ENCODE data around the gene YBX2.

YBX2 gene

DNA sequence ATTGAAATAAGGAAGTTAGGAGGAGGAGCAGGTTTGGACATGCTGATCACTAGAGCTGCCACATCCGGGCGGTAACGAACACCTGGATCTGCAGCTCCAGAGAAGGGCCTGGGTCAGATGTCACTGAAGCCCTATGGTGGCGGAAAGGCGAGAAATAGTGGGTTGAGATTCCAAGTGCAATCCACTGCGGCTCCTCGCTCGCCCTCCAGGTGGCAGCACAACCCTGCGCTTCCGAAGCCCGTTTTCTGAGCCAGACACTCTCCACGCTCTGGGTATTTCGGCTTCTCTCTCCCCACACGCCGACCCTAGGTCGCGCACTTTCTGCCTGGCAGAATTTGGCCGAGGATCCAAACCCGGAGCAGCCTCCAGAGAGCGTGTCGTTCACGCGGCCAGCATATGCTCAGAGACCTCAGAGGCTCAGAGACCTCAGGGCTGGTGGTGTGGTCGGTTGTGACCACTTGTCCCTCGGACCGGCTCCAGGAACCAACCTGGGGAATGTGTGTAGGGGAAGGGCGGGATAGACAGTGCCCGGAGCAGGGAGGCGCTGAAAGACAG lies 13.8 kb downstream of the YBX2 start:
- no peak overlapping the region for H3K27ac Mint-ChIP-seq
- peaks cover 26% of the 10 kb centered on the region for H3K4me1 Mint-ChIP-seq
- H3K4me3 Mint-ChIP-seq = peak overlapping the region; percentile 76
- peak; percentile 71 for ATAC-seq
- H3K9me3 Mint-ChIP-seq = no peaks in the 10 kb centered on the region
- peak in 1 of 2 donors; percentile 92 for DNase-seq (ENCODE audit: low spot score in 2 of 2)
- H3K36me3 Mint-ChIP-seq = no peaks in the 10 kb centered on the region

DNA sequence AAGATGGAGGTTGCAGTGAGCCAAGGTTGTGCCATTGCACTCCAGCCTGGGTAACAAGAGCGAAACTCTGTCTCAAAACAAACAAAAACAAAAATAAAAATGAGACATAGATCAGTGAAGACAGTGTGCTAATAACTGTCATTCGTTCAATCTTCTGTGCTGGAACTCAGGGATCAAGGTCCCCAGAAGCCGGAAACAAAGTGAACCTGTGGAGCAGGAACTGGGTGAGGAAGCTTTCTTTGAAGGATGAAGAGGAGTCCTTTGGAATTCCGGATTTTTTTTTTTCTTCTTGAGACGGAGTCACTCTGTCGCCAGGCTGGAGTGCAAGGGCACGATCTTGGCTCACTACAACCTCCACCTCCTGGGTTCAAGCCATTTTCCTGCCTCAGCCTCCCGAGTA lies 15.0 kb downstream of the YBX2 start:
- Mint-ChIP-seq H3K4me3 (peak overlapping the region; percentile 76), H3K4me1 (peaks cover 26% of the 10 kb centered on the region), H3K27ac (no peak overlapping the region), H3K9me3 (no peaks in the 10 kb centered on the region), H3K36me3 (no peaks in the 10 kb centered on the region)
- no peak for ATAC-seq
- DNase-seq (ENCODE audit: low spot score in 2 of 2) = no peak

DNA sequence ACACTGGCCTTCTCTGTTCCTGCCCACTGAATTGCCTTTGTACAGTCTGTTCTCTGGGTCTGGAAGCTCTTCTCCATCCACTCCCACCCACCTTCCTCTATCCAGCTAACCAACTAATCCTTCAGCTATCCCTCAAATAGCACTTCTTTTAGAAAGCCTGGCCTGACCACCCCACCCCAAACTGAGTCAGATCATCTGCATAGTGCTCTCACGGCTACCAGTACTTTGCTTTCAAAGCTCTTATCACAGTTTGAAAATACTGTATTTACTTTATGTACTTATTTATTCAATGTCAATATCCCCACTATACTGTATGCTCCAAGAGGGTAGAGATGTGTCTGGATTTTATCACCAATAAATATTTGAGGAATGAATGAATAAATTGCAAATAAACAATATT lies 27.7 kb downstream of the YBX2 start:
- DNase-seq (ENCODE audit: low spot score in 2 of 2) (no peak), ATAC-seq (no peak)
- H3K36me3 Mint-ChIP-seq = peaks cover 14% of the 10 kb centered on the region
- no peak overlapping the region for H3K27ac Mint-ChIP-seq
- peaks cover 23% of the 10 kb centered on the region for H3K4me1 Mint-ChIP-seq
- H3K4me3 Mint-ChIP-seq = no peak overlapping the region
- no peaks in the 10 kb centered on the region for H3K9me3 Mint-ChIP-seq

GRCh38 chr17:7263801-7264078 lies 30.7 kb downstream of the YBX2 start:
- DNase-seq (ENCODE audit: low spot score in 2 of 2) (no peak), ATAC-seq (no peak)
- peak overlapping the region; percentile 85 for H3K27ac Mint-ChIP-seq
- peaks cover 26% of the 10 kb centered on the region for H3K4me1 Mint-ChIP-seq
- H3K36me3 Mint-ChIP-seq = peaks cover 31% of the 10 kb centered on the region
- no peaks in the 10 kb centered on the region for H3K9me3 Mint-ChIP-seq
- peak overlapping the region; percentile 75 for H3K4me3 Mint-ChIP-seq

DNA sequence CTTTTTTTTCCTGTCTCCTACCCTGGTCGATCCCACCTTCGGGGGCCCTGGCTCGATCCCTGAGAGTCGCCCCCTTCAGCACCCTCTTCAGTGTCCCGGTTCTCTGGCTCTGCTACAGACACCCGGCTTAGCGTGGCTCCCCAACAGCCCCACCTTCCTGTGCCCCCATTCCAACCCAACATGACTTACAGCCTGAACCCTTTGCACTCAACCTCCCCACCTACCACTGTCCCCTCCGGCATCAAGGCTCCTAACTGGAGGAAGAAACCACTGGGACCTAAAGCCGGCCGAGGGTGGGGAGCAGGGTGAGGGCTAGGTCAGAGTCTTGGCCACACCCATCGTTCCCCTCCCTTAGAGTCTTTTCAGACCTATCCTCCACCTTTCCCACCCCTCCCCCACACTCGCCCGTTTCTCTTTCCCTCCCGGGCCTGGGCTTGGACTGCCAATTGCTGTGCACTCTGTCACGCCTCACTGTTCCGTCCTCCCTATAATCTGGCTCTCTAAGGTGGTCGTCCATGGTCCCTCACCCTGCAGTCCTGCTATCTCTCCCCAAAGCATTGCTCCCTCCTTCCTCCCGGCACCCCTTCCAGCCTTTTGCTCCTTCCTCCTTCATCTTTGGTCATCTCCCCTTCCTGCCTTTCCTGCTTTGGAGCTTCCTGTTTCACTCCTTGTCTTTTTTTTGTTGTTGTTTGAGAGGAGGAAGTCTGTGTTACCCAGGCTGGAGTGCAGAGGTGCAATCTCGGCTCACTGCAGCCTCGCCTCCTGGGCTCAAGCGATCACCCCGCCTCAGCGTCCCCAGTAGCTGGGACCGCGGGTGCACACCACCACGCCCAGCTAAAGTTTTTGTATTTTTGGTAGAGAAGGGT lies 31.3 kb downstream of the YBX2 start:
- peak overlapping the region; percentile 85 for H3K27ac Mint-ChIP-seq
- H3K36me3 Mint-ChIP-seq = peaks cover 37% of the 10 kb centered on the region
- peak overlapping the region; percentile 75 for H3K4me3 Mint-ChIP-seq
- DNase-seq (ENCODE audit: low spot score in 2 of 2) (no peak), ATAC-seq (peak; percentile 22)
- peaks cover 26% of the 10 kb centered on the region for H3K4me1 Mint-ChIP-seq
- H3K9me3 Mint-ChIP-seq = no peaks in the 10 kb centered on the region

DNA sequence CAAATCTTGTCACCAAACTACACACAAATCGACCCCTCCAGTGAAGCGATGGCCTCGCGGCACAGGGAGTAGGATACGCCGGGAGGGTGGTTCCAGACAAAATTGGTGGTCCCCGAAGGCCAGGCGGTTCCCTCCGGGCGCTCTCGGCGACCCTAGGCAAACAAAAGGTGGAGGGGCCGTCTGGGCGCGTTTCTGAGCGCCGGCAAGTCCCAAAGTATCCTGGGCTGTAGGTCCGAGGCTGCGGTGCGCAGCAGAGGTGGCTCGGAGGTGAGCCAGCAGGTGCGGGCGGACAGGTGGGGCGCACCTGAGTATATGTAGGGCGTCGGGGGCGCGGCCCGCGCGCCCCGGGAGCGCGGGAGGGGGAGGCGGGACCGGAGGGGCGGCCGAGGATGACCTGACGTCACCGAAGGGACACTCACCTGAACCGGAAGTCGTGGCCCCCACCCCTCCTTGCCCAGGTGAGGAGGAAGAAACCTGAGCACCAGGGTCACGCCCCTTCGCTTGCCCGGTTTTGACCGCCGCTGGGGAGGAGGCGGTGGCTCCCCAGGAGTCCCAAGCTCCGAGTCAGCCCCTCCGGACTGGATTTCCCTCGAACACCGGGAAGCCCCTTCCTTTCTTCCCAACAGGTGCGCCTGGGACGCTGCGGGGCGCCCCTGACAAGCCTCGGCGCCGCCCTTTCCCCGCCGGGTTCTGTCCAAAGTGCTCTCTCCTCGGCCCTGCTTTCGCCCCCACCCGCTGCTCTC lies 32.1 kb downstream of the YBX2 start, which contains the start of gene CLDN7:
Gene CLDN7, minus strand, starts transcription at position 287 of the 743 bp plus-strand sequence. CDS start 435 bp downstream, outside the sequence.
- Mint-ChIP-seq H3K4me3 (peak within 1 kb of the TSS; percentile 75), H3K27ac (peak within 1 kb of the TSS; percentile 85), H3K4me1 (peaks cover 26% of the 10 kb centered on the region), H3K36me3 (peaks cover 45% of the 10 kb centered on the region), H3K9me3 (no peaks in the 10 kb centered on the region)
- ATAC-seq = no peak
- DNase-seq (ENCODE audit: low spot score in 2 of 2) = no peak

GRCh38 chr17:7261379-7262191 lies 32.9 kb downstream of the YBX2 start:
- DNase-seq (ENCODE audit: low spot score in 2 of 2) = no peak
- Mint-ChIP-seq H3K27ac (peak overlapping the region; percentile 50), H3K4me1 (peaks cover 31% of the 10 kb centered on the region), H3K9me3 (no peaks in the 10 kb centered on the region), H3K36me3 (peaks cover 53% of the 10 kb centered on the region), H3K4me3 (peak overlapping the region; percentile 75)
- peak; percentile 60 for ATAC-seq

GRCh38 chr17:7260651-7261378 lies 33.6 kb downstream of the YBX2 start:
- peak overlapping the region; percentile 75 for H3K4me3 Mint-ChIP-seq
- peak overlapping the region; percentile 50 for H3K27ac Mint-ChIP-seq
- DNase-seq (ENCODE audit: low spot score in 2 of 2) (no peak), ATAC-seq (peak; percentile 46)
- peaks cover 35% of the 10 kb centered on the region for H3K4me1 Mint-ChIP-seq
- no peaks in the 10 kb centered on the region for H3K9me3 Mint-ChIP-seq
- peaks cover 60% of the 10 kb centered on the region for H3K36me3 Mint-ChIP-seq

- no peak overlapping the region for H3K27ac Mint-ChIP-seq
- H3K4me3 Mint-ChIP-seq = peak overlapping the region; percentile 75
- ATAC-seq = no peak
- no peaks in the 10 kb centered on the region for H3K9me3 Mint-ChIP-seq
- no peak for DNase-seq (ENCODE audit: low spot score in 2 of 2)
- H3K36me3 Mint-ChIP-seq = peaks cover 63% of the 10 kb centered on the region
- H3K4me1 Mint-ChIP-seq = peaks cover 35% of the 10 kb centered on the region
Observed at GRCh38 chr17:7260151-7260550, 34.3 kb downstream of the YBX2 start.

- Mint-ChIP-seq H3K27ac (peak overlapping the region; percentile 40), H3K36me3 (peaks cover 67% of the 10 kb centered on the region), H3K4me3 (no peak overlapping the region), H3K4me1 (peaks cover 35% of the 10 kb centered on the region), H3K9me3 (no peaks in the 10 kb centered on the region)
- ATAC-seq (no peak), DNase-seq (ENCODE audit: low spot score in 2 of 2) (no peak)
Observed at GRCh38 chr17:7259555-7259889, 34.9 kb downstream of the YBX2 start.

GRCh38 chr17:7258731-7259554 lies 35.5 kb downstream of the YBX2 start:
- H3K9me3 Mint-ChIP-seq = no peaks in the 10 kb centered on the region
- ATAC-seq = no peak
- peaks cover 32% of the 10 kb centered on the region for H3K4me1 Mint-ChIP-seq
- peaks cover 73% of the 10 kb centered on the region for H3K36me3 Mint-ChIP-seq
- H3K27ac Mint-ChIP-seq = peak overlapping the region; percentile 40
- DNase-seq (ENCODE audit: low spot score in 2 of 2) = no peak
- no peak overlapping the region for H3K4me3 Mint-ChIP-seq

GRCh38 chr17:7256766-7257456 lies 37.5 kb downstream of the YBX2 start:
- DNase-seq (ENCODE audit: low spot score in 2 of 2) (no peak), ATAC-seq (no peak)
- H3K4me3 Mint-ChIP-seq = no peak overlapping the region
- no peaks in the 10 kb centered on the region for H3K9me3 Mint-ChIP-seq
- H3K36me3 Mint-ChIP-seq = peaks cover 85% of the 10 kb centered on the region
- H3K4me1 Mint-ChIP-seq = peaks cover 29% of the 10 kb centered on the region
- peak overlapping the region; percentile 76 for H3K27ac Mint-ChIP-seq

DNA sequence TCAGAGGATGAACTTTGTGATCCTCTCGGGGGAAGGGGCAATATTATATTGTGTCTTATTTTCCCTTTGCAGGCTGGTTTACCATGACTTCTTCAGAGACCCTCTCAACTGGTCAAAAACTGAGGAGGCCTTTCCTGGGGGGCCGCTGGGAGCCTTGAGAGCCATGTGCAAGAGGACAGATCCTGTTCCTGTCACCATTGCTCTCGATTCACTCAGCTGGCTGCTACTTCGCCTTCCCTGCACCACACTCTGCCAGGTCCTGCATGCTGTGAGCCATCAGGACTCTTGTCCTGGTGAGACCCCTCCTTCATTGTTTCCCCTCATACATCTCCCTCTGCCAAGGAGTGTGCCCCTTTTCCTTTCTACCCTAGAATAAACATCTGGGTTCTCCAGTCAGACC lies 39.9 kb downstream of the YBX2 start:
- H3K4me1 Mint-ChIP-seq = peaks cover 38% of the 10 kb centered on the region
- ATAC-seq = no peak
- DNase-seq (ENCODE audit: low spot score in 2 of 2) = no peak
- H3K36me3 Mint-ChIP-seq = peaks cover 96% of the 10 kb centered on the region
- no peak overlapping the region for H3K27ac Mint-ChIP-seq
- H3K9me3 Mint-ChIP-seq = no peaks in the 10 kb centered on the region
- no peak overlapping the region for H3K4me3 Mint-ChIP-seq
